HepG2 (cell line): Measurements from ENCODE around the gene B4GALT7. TPM values are rescaled to one million over a fixed set of nuclear protein-coding genes. Genes with fewer than 3 reads are reported as not detected.

Source experiments
- ATAD3A ChIP-seq: sonication (generic); formaldehyde crosslinking; IDR thresholded peaks from 2 replicates; pipeline ENCODE4 v1.4.0; 2020; ENCODE audit warnings: missing genetic modification reagents
- FOSL2 ChIP-seq: sonication (generic); formaldehyde crosslinking; IDR thresholded peaks from 2 replicates; pipeline ENCODE4 v1.4.0; 2020; ENCODE audit warnings: missing genetic modification reagents
- HNRNPL ChIP-seq: fragments of 200-400 bp; formaldehyde crosslinking; IDR thresholded peaks from 2 replicates; pipeline ENCODE4 v1.6.1; 2017; ENCODE audit warnings: mild to moderate bottlenecking, low read depth, low read length
- KMT2B ChIP-seq: IDR thresholded peaks from 2 replicates; pipeline ENCODE4 v1.6.1; 2016; ENCODE audit warnings: missing genetic modification reagents, missing compliant biosample characterization
- LCORL ChIP-seq, 2 experiments: fragments of 450-650 bp in 1 of 2; sonication (generic) in 1 of 2; formaldehyde crosslinking in 1 of 2; IDR thresholded peaks; 2 replicates each; pipeline versions ENCODE4 v1.5.0 to v1.6.1; 2017 to 2020; ENCODE audit warnings: antibody characterized with exemption in 1 of 2, missing genetic modification reagents in 1 of 2
- MLLT10 ChIP-seq: sonication (generic); formaldehyde crosslinking; IDR thresholded peaks from 2 replicates; pipeline ENCODE4 v1.4.0; 2020; ENCODE audit warnings: missing genetic modification reagents
- NFKBIZ ChIP-seq: IDR thresholded peaks from 2 replicates; pipeline ENCODE4 v1.6.1; 2018; ENCODE audit warnings: missing genetic modification reagents, missing compliant biosample characterization
- RELA ChIP-seq: sonication (generic); formaldehyde crosslinking; IDR thresholded peaks from 2 replicates; pipeline ENCODE4 v1.4.0; 2020; ENCODE audit warnings: missing genetic modification reagents
- RXRB ChIP-seq: IDR thresholded peaks from 2 replicates; pipeline ENCODE4 v1.6.1; 2016; ENCODE audit warnings: borderline replicate concordance, missing genetic modification reagents, missing compliant biosample characterization
- SMARCE1 ChIP-seq: fragments of 450-650 bp; IDR thresholded peaks from 2 replicates; pipeline ENCODE4 v1.6.1; 2017; ENCODE audit warnings: borderline replicate concordance
- STAT5B ChIP-seq: sonication (generic); formaldehyde crosslinking; IDR thresholded peaks from 2 replicates; pipeline ENCODE4 v1.4.0; 2020; ENCODE audit warnings: missing genetic modification reagents
- TRAFD1 ChIP-seq: sonication (generic); formaldehyde crosslinking; IDR thresholded peaks from 2 replicates; pipeline ENCODE4 v1.5.1; 2020; ENCODE audit warnings: missing genetic modification reagents, mild to moderate bottlenecking, borderline replicate concordance
- ZFY ChIP-seq: sonication (generic); formaldehyde crosslinking; IDR thresholded peaks from 2 replicates; pipeline ENCODE4 v1.4.0; 2020; ENCODE audit warnings: missing genetic modification reagents
- ZNF17 ChIP-seq: sonication (generic); formaldehyde crosslinking; IDR thresholded peaks from 2 replicates; pipeline ENCODE4 v1.5.0; 2020; ENCODE audit warnings: mild to moderate bottlenecking, missing genetic modification reagents
- ZNF230 ChIP-seq: sonication (generic); formaldehyde crosslinking; IDR thresholded peaks from 2 replicates; pipeline ENCODE4 v1.4.0; 2020; ENCODE audit warnings: mild to moderate bottlenecking, missing genetic modification reagents
- ZNF382 ChIP-seq: sonication (generic); formaldehyde crosslinking; IDR thresholded peaks from 2 replicates; pipeline ENCODE4 v1.5.0; 2020; ENCODE audit warnings: missing genetic modification reagents, mild to moderate bottlenecking, borderline replicate concordance
- ZNF44 ChIP-seq: sonication (generic); formaldehyde crosslinking; IDR thresholded peaks from 2 replicates; pipeline ENCODE4 v1.5.1; 2020; ENCODE audit warnings: mild to moderate bottlenecking, missing genetic modification reagents
- ZNF460 ChIP-seq: sonication (generic); formaldehyde crosslinking; IDR thresholded peaks from 2 replicates; pipeline ENCODE4 v1.5.1; 2020; ENCODE audit warnings: missing genetic modification reagents, mild to moderate bottlenecking, borderline replicate concordance
- ZNF549 ChIP-seq: sonication (generic); formaldehyde crosslinking; IDR thresholded peaks from 2 replicates; pipeline ENCODE4 v1.5.0; 2020; ENCODE audit warnings: missing genetic modification reagents
- ZSCAN21 ChIP-seq: sonication (generic); formaldehyde crosslinking; IDR thresholded peaks from 2 replicates; pipeline ENCODE4 v1.8.0; 2022; ENCODE audit warnings: mild to moderate bottlenecking, missing genetic modification reagents, moderate library complexity, borderline replicate concordance
- ZSCAN29 ChIP-seq: sonication (generic); formaldehyde crosslinking; conservative IDR thresholded peaks from 2 replicates; pipeline ENCODE4 v1.4.0; 2020; ENCODE audit warnings: mild to moderate bottlenecking, missing genetic modification reagents
- ZXDC ChIP-seq: sonication (generic); formaldehyde crosslinking; IDR thresholded peaks from 2 replicates; pipeline ENCODE4 v1.5.0; 2020; ENCODE audit warnings: mild to moderate bottlenecking, missing genetic modification reagents
- polyA plus RNA-seq, 8 experiments: library from polyadenylated mRNA; depleted of rRNA in 3 of 8; stranded (reverse) in 7 of 8; unstranded in 1 of 8; fragments of >200 nt; fragmentation: Illumina TruSeq in 4 of 8; extraction: Trizol in 4 of 8; gene quantifications; 2 replicates each; pipeline versions ENCODE4 v1.2.1 to v1.2.3, GENCODE V29; 2011 to 2016; ENCODE audit warnings: low read depth in 4 of 8, missing spikeins in 1 of 8, mixed read lengths in 1 of 8; ENCODE audit not compliant: insufficient read depth in 1 of 8
- total RNA-seq, 5 experiments: library from RNA; depleted of rRNA; stranded (reverse); fragments of >200 nt; fragmentation: Illumina TruSeq; extraction: Trizol; gene quantifications; 2 replicates each; pipeline ENCODE4 v1.2.3, GENCODE V29; 2016; ENCODE audit warnings: low read depth in 1 of 5
- TF ChIP-seq, protein P1 (sequence below): sonication (generic); formaldehyde crosslinking; IDR thresholded peaks from 2 replicates; pipeline ENCODE4 v1.4.0; 2020; ENCODE audit warnings: missing genetic modification reagents, borderline replicate concordance

Gene B4GALT7
- total and polyA plus RNA-seq, 2 of the 13 experiments (the other 11 are each of a cell fraction or from before 2014, with no cell fraction given), result 16.4 to 20.5 TPM

- TF ChIP-seq, protein P1, sequence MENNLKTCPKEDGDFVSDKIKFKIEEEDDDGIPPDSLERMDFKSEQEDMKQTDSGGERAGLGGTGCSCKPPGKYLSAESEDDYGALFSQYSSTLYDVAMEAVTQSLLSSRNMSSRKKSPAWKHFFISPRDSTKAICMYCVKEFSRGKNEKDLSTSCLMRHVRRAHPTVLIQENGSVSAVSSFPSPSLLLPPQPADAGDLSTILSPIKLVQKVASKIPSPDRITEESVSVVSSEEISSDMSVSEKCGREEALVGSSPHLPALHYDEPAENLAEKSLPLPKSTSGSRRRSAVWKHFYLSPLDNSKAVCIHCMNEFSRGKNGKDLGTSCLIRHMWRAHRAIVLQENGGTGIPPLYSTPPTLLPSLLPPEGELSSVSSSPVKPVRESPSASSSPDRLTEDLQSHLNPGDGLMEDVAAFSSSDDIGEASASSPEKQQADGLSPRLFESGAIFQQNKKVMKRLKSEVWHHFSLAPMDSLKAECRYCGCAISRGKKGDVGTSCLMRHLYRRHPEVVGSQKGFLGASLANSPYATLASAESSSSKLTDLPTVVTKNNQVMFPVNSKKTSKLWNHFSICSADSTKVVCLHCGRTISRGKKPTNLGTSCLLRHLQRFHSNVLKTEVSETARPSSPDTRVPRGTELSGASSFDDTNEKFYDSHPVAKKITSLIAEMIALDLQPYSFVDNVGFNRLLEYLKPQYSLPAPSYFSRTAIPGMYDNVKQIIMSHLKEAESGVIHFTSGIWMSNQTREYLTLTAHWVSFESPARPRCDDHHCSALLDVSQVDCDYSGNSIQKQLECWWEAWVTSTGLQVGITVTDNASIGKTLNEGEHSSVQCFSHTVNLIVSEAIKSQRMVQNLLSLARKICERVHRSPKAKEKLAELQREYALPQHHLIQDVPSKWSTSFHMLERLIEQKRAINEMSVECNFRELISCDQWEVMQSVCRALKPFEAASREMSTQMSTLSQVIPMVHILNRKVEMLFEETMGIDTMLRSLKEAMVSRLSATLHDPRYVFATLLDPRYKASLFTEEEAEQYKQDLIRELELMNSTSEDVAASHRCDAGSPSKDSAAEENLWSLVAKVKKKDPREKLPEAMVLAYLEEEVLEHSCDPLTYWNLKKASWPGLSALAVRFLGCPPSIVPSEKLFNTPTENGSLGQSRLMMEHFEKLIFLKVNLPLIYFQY (CRISPR knock-in tag), result no peak
- TF ChIP-seq MLLT10 (no peak), LCORL (IDR thresholded peaks at IDR 0.05) (no peak), LCORL (CRISPR knock-in tag; IDR thresholded peaks at IDR 0.05) (0 out of 2 replicates have a peak, but pooled peaks have one; percentile 33), ZXDC (CRISPR knock-in tag) (no peak), HNRNPL (no peak), ZNF382 (no peak), ZNF44 (no peak), ZNF549 (no peak), ZSCAN21 (CRISPR knock-in tag) (no peak), RXRB (peak; percentile 56; the same call in 1 of the 2 replicates), NFKBIZ (0 out of 2 replicates have a peak, but pooled peaks have one; percentile 50), STAT5B (no peak), ZNF17 (CRISPR knock-in tag) (no peak), ATAD3A (no peak), ZNF230 (no peak), ZNF460 (no peak), FOSL2 (CRISPR knock-in tag) (peak; percentile 24; the same call in 1 of the 2 replicates), ZSCAN29 (no peak), ZFY (CRISPR knock-in tag) (peak; percentile 58; the same call in 1 of the 2 replicates), KMT2B (CRISPR knock-in tag) (no peak), SMARCE1 (no peak), TRAFD1 (CRISPR knock-in tag) (0 out of 2 replicates have a peak, but pooled peaks have one; percentile 33), RELA (CRISPR knock-in tag) (no peak)
These were observed 7.7 kb downstream of the B4GALT7 start (continued) for GRCh38 chr5:177607452-177608192.
